Measurements from ENCODE around the gene NRXN3. TPM values are rescaled to one million over a fixed set of nuclear protein-coding genes. Genes with fewer than 3 reads are reported as not detected.

Gene NRXN3
- total and polyA plus RNA-seq, 5 donors, result 1.5 to 4.7 (median 4.0) TPM

DNA sequence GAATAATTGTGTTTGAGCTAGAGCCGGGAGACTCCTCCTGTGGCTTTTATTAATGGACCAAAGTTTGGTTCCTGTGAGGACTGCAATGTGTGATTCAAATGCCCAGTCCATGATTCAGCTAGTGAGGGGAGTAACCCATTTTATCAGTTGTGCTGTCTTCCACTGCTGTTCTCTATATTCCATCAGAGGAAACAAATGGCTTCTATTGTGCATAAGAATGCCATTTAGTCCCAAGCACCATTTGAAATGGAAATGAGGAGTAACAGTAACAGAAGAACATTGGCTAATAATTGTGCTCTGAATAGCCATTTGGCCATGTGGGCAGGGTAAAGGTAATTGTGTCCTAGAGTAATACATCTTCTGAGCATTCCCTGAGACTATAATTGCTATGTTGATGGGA is 1398.4 kb downstream of the NRXN3 start:
- WGBS, result 73% methylated on average over 1 of the region's 1 CpG
- Histone ChIP-seq H3K27ac (ENCODE audit: low read length) (no peak overlapping the region), H3K27me3 (ENCODE audit: control insufficient read depth, insufficient read depth) (no peaks in the 10 kb centered on the region), H3K4me3 (ENCODE audit: low read length) (no peak overlapping the region), H3K4me1 (ENCODE audit: control insufficient read depth, insufficient read depth, low read length) (no peaks in the 10 kb centered on the region), H3K9me3 (ENCODE audit: control insufficient read depth, low read length) (no peaks in the 10 kb centered on the region)
- DNase-seq (no peak), ATAC-seq (no peak)
- intact Hi-C loops (cut with DNase I), result no loop called here

DNA sequence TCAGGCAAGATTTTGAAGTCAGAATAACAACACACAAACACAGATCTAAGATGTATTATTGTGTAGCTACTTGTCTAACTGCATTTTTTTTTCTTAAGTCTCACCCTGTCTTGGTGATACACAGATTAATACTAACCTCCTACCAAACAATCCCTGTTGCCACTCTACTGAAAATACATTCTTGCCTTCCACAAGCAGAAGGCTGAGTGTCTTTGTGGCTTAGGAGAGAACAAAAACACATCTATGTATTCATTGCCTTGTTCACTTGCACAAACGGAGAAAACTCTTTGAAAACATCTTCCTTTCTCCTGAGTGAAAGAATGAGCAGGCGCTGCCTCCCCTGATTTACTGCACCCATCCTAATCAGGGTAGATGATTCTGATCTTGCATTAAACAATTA is 1398.9 kb downstream of the NRXN3 start:
- ATAC-seq, result no peak
- DNase-seq, result no peak
- intact Hi-C loops (cut with DNase I), result no loop called here
- H3K4me3 ChIP-seq (ENCODE audit: low read length), result no peak overlapping the region
- no peaks in the 10 kb centered on the region for H3K4me1 ChIP-seq (ENCODE audit: control insufficient read depth, insufficient read depth, low read length)
- no peak overlapping the region for H3K27ac ChIP-seq (ENCODE audit: low read length)
- no peaks in the 10 kb centered on the region for H3K9me3 ChIP-seq (ENCODE audit: control insufficient read depth, low read length)
- WGBS, result 85% methylated on average over 2 of the region's 2 CpGs
- no peaks in the 10 kb centered on the region for H3K27me3 ChIP-seq (ENCODE audit: control insufficient read depth, insufficient read depth)

DNA sequence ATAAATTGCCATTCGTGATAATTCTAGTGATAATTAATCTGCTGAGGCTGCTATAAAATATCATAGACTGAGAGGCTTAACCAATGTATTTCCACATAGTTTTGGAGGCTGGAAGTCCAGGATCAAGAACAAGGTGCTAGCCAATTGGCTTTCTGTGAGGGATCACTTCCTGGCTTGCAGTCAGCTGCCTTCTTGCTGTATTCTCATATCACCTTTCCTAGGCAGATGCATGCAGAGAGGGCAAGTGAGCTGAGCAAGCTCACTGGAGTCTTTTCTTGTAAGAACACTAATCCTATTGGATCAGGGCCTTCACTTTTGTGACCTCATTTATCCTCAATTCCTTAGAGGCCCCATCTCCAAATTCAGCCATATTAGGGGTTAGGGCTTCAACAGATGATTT is 1400.5 kb downstream of the NRXN3 start:
- intact Hi-C loops (cut with DNase I), result no loop called here
- Histone ChIP-seq H3K9me3 (ENCODE audit: control insufficient read depth, low read length) (no peaks in the 10 kb centered on the region), H3K27me3 (ENCODE audit: control insufficient read depth, insufficient read depth) (no peaks in the 10 kb centered on the region), H3K4me1 (ENCODE audit: control insufficient read depth, insufficient read depth, low read length) (no peaks in the 10 kb centered on the region), H3K4me3 (ENCODE audit: low read length) (no peak overlapping the region), H3K27ac (ENCODE audit: low read length) (no peak overlapping the region)
- DNase-seq, result no peak
- no peak for ATAC-seq
- WGBS, result 82% methylated on average over 1 of the region's 1 CpG

DNA sequence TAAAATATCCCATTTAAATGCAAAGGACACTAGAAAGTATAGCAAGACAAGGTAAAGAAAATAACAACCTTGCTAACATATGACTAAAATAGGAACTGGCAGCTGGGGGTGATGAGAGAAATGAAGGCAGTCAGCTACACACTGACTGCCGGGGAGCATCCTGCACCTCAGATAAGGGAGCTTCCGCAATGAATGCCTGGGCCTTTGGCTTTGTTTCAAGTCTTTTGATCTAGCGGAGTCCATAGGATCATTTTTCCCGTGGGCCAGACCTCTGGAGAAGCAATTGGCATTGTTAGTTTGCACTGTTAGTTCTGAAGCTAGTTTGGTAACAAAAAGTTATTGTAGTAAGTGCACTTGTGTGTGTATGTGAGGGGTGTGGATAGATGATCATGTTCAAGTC is 1401.2 kb downstream of the NRXN3 start:
- Histone ChIP-seq H3K27me3 (ENCODE audit: control insufficient read depth, insufficient read depth) (no peaks in the 10 kb centered on the region), H3K9me3 (ENCODE audit: control insufficient read depth, low read length) (no peaks in the 10 kb centered on the region), H3K27ac (ENCODE audit: low read length) (no peak overlapping the region), H3K4me3 (ENCODE audit: low read length) (no peak overlapping the region), H3K4me1 (ENCODE audit: control insufficient read depth, insufficient read depth, low read length) (no peaks in the 10 kb centered on the region)
- ATAC-seq (no peak), DNase-seq (no peak)
- intact Hi-C loops (cut with DNase I), result no loop called here
- WGBS, result 20% methylated on average over 4 of the region's 4 CpGs

DNA sequence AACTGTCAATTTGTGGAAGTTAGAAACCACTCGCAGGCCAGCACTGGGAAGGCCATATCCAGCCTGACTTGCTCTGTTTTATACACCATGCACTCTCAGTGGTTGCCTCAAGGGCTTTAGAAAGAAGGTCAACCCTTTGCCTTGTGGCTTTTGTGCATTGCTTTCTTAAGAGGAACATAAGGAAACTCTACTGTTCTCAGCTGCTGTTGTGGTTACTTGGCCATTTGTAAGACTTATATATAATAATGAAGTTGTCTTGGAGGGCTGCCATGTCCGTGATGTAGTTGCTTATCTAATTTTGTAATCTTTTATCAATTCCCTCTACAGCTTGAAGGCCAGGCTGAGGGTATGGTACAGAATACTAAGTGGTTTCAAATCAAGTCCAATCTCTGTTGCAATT is 1403.3 kb downstream of the NRXN3 start:
- H3K4me1 ChIP-seq (ENCODE audit: control insufficient read depth, insufficient read depth, low read length), result no peaks in the 10 kb centered on the region
- DNase-seq (no peak), ATAC-seq (no peak)
- no peaks in the 10 kb centered on the region for H3K27me3 ChIP-seq (ENCODE audit: control insufficient read depth, insufficient read depth)
- 69% methylated on average over 2 of the region's 2 CpGs for WGBS
- intact Hi-C loops (cut with DNase I), result no loop called here
- no peak overlapping the region for H3K4me3 ChIP-seq (ENCODE audit: low read length)
- no peaks in the 10 kb centered on the region for H3K9me3 ChIP-seq (ENCODE audit: control insufficient read depth, low read length)
- no peak overlapping the region for H3K27ac ChIP-seq (ENCODE audit: low read length)

DNA sequence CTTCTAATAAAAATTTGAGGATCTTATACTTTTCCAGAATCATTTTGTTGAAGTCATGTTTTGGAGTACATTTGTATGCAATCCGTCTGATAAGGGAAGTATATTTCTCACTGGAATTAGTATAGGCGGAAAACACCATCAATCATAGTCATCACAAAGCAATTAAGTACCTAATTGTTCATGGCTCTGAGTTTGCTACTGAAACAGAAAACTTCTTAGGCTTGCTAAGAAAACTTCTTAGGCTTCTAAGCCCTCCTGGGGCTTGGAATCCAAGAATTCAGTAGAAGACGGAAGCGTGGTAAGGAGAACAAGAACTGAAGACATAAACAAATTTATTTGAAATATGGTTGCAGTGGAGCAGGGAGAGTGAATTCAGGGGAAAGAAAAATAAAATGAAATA is 1404.9 kb downstream of the NRXN3 start:
- DNase-seq, result no peak
- intact Hi-C loops (cut with DNase I), result no loop called here
- ATAC-seq, result no peak
- no peaks in the 10 kb centered on the region for H3K27me3 ChIP-seq (ENCODE audit: control insufficient read depth, insufficient read depth)
- WGBS, result 66% methylated on average over 4 of the region's 4 CpGs
- H3K4me3 ChIP-seq (ENCODE audit: low read length), result no peak overlapping the region
- no peaks in the 10 kb centered on the region for H3K9me3 ChIP-seq (ENCODE audit: control insufficient read depth, low read length)
- H3K4me1 ChIP-seq (ENCODE audit: control insufficient read depth, insufficient read depth, low read length), result no peaks in the 10 kb centered on the region
- no peak overlapping the region for H3K27ac ChIP-seq (ENCODE audit: low read length)

DNA sequence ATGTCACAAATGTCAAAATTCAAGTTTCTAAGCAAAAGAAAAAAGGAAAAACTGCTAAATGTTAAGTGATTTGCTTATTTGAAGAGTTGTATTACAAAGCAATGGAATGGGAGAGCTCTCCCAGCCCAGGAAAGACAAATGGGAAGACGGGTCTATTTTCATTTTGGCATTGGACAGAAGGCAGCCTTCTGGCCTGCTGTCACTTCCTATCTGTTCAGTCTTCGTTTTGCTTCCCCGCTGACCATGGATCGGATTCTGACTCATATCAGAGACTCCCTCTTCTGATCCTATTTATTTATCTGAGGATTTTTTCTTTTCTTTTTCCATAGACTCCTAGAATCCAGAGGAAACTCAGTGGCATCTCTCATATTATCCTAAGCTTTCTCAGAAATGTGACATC is 1406.3 kb downstream of the NRXN3 start:
- Histone ChIP-seq H3K4me1 (ENCODE audit: control insufficient read depth, insufficient read depth, low read length) (no peaks in the 10 kb centered on the region), H3K4me3 (ENCODE audit: low read length) (no peak overlapping the region), H3K27ac (ENCODE audit: low read length) (no peak overlapping the region), H3K9me3 (ENCODE audit: control insufficient read depth, low read length) (no peaks in the 10 kb centered on the region), H3K27me3 (ENCODE audit: control insufficient read depth, insufficient read depth) (no peaks in the 10 kb centered on the region)
- WGBS, result 18% methylated on average over 4 of the region's 4 CpGs
- ATAC-seq (peak in 1 of 2 donors; percentile 34), DNase-seq (no peak)
- intact Hi-C loops (cut with DNase I), result no loop called here

DNA sequence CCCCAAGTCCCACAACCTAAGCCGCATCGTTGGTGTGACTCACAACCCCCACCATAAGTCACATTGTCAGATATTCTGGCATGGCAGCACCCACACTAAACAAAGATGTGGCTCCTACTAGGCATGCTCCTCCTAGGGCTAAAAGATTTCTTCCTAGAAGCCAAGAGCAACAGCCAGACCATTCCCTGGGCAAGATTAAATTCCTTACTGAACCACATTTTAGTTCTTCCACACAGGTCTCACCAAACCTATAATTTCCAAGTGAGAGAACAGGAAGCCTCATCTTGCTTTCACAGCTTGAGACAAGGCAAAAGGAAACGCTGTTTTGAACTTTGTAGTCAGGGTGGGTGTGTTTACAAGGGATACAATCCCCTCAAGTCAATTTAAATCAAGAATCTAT is 1408.3 kb downstream of the NRXN3 start:
- Histone ChIP-seq H3K4me3 (ENCODE audit: low read length) (no peak overlapping the region), H3K4me1 (ENCODE audit: control insufficient read depth, insufficient read depth, low read length) (no peaks in the 10 kb centered on the region), H3K27ac (ENCODE audit: low read length) (no peak overlapping the region), H3K9me3 (ENCODE audit: control insufficient read depth, low read length) (no peaks in the 10 kb centered on the region), H3K27me3 (ENCODE audit: control insufficient read depth, insufficient read depth) (no peaks in the 10 kb centered on the region)
- DNase-seq, result no peak
- intact Hi-C loops (cut with DNase I), result no loop called here
- no peak for ATAC-seq
- WGBS, result 74% methylated on average over 3 of the region's 3 CpGs

DNA sequence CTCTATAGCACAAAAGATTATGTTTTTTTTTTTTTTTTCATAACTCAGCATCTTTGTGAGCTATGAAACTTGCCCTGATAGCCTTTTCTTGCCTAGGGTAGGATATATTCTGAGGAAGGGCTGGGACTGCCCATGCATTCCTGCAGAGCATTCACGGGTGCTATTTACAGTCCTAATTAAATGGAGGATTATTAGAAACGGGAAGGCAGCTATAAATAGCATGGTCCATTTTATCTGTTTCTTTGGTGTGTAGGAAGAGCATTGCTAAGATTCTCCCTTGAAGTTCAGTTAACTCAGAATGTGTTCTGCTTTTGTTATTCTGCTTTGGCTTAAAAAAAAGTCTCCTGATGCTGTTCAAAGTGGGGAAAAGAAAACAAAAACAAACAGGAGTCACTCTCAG is 1410.2 kb downstream of the NRXN3 start:
- 13% methylated on average over 2 of the region's 2 CpGs for WGBS
- Histone ChIP-seq H3K4me1 (ENCODE audit: control insufficient read depth, insufficient read depth, low read length) (no peaks in the 10 kb centered on the region), H3K27ac (ENCODE audit: low read length) (no peak overlapping the region), H3K4me3 (ENCODE audit: low read length) (no peak overlapping the region), H3K9me3 (ENCODE audit: control insufficient read depth, low read length) (no peaks in the 10 kb centered on the region), H3K27me3 (ENCODE audit: control insufficient read depth, insufficient read depth) (no peaks in the 10 kb centered on the region)
- ATAC-seq (no peak), DNase-seq (no peak)
- intact Hi-C loops (cut with DNase I), result no loop called here

DNA sequence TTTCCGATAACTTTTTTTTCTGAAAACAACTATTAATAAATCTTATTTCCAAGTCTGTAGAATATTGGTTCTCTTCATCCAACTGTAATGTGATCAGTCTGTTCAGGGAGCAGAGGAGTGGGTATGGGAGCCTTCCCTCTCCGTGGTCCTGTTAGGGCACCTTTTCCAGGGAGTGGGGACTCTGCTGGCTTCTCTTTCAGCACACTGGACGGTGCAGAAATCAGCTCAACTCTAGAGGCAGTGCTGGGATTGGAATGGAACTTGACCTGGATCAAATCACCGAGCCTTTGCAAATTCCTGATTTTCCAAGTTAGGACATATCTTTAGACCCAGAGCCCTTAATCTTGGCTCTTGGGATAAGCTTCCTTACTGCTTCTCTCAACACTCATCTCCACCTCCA is 1410.7 kb downstream of the NRXN3 start:
- Histone ChIP-seq H3K9me3 (ENCODE audit: control insufficient read depth, low read length) (no peaks in the 10 kb centered on the region), H3K27ac (ENCODE audit: low read length) (no peak overlapping the region), H3K4me1 (ENCODE audit: control insufficient read depth, insufficient read depth, low read length) (no peaks in the 10 kb centered on the region), H3K4me3 (ENCODE audit: low read length) (no peak overlapping the region), H3K27me3 (ENCODE audit: control insufficient read depth, insufficient read depth) (no peaks in the 10 kb centered on the region)
- ATAC-seq (no peak), DNase-seq (no peak)
- intact Hi-C loops (cut with DNase I), result no loop called here
- 63% methylated on average over 4 of the region's 4 CpGs for WGBS

DNA sequence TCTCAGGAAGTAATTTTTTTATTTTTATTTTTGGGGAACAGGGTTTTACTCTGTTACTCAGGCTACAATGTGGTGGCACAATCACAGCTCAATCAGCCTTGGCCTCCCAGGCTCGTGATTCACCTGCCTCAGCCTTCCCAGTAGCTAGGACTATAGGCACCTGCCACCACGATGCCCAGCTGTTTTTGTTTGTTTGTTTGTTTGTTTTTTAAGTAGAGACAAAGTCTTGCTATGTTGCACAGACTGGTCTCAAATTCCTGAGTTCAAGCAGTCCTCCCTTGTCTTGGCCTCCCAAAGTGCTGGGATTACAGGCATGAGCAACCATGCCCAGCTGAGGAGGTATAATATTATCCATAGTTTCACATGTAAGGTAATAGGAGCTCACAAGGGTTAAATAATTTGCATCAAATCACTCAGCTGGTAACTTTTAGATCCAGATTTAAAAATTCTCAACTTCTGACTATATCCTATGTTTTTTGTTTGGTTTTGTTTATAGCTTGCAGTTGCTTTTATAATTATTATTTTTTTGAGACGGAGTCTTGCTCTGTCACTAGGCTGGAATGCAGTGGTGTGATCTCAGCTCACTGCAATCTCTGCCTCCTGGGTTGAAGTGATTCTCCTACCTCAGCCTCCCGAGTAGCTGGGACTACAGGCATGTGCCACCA is 1411.9 kb downstream of the NRXN3 start:
- intact Hi-C loops (cut with DNase I), result no loop called here
- 70% methylated on average over 4 of the region's 4 CpGs for WGBS
- ATAC-seq (no peak), DNase-seq (no peak)
- H3K4me1 ChIP-seq (ENCODE audit: control insufficient read depth, insufficient read depth, low read length), result no peaks in the 10 kb centered on the region
- H3K27me3 ChIP-seq (ENCODE audit: control insufficient read depth, insufficient read depth), result no peaks in the 10 kb centered on the region
- no peak overlapping the region for H3K27ac ChIP-seq (ENCODE audit: low read length)
- H3K4me3 ChIP-seq (ENCODE audit: low read length), result no peak overlapping the region
- H3K9me3 ChIP-seq (ENCODE audit: control insufficient read depth, low read length), result no peaks in the 10 kb centered on the region

DNA sequence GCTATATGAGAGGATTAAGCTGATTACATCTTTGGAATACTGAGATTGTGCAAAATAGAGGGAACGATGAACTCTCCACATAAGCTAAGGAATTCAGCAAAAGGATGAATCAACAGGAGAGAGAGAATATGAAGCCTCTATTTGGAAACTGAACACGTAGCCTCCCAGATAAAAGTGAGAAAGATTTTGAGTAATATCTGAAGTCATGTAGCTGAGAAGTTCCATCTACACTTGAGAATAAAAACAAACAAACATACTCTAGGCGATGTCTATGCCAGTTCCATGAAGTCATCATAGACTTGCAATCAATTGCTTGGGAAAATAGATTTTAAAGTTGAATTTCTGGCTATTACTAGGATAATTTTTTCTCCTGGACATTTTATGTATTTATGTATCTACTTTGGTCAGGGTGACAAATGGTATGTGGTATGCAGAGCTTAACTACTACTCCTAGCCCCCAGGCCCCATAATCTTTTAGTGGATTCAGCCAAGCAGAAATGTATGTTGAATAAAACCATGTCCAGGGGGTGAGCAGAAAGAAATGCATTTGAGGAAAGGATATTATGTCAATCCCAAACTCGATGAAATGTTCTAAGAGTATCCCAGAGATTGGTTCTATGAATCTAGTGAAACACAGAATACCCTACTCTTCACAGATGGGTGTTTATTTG is 1413.7 kb downstream of the NRXN3 start:
- DNase-seq, result no peak
- Histone ChIP-seq H3K27ac (ENCODE audit: low read length) (no peak overlapping the region), H3K27me3 (ENCODE audit: control insufficient read depth, insufficient read depth) (no peaks in the 10 kb centered on the region), H3K9me3 (ENCODE audit: control insufficient read depth, low read length) (no peaks in the 10 kb centered on the region), H3K4me3 (ENCODE audit: low read length) (no peak overlapping the region), H3K4me1 (ENCODE audit: control insufficient read depth, insufficient read depth, low read length) (no peaks in the 10 kb centered on the region)
- ATAC-seq, result no peak
- 65% methylated on average over 4 of the region's 4 CpGs for WGBS
- intact Hi-C loops (cut with DNase I), result no loop called here
